ENCODE measurements around the gene INPP5K.
"Not testable (repeated sequence)": the region's sequence is repeated elsewhere in the genome, so short reads cannot be mapped to it uniquely, and the experiment has no call there.

INPP5K gene

DNA sequence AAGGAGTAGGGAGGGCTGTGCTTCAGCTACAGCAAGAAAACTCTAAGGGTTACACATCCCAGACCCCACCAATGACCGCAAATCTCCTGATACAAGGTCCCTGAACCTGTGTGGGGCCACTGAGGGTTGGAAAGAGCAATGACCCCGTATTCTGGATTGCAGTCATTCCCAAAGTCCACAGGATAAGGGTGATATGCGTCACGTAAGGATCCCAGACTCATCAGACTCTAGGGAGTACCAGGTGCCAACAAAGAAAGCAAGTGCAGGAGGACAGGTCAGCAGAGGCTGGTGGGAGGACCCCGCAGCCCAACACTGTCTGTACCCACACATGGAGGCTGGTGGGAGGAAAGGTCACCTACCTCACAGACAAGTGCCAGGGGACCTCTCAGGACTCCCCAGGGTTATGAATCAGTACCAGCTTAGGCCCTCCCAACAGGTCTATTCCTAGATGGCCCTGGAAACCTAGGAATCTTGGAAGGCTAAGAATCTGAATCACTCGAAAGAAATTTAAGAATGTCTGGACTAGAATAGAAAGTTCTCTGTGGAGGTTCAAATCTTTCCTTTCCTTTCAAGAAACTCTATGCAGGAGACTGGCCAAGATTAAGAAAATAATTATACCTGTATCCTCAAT lies 30.0 kb upstream of the INPP5K start:
- no peak for DNase-seq

DNA sequence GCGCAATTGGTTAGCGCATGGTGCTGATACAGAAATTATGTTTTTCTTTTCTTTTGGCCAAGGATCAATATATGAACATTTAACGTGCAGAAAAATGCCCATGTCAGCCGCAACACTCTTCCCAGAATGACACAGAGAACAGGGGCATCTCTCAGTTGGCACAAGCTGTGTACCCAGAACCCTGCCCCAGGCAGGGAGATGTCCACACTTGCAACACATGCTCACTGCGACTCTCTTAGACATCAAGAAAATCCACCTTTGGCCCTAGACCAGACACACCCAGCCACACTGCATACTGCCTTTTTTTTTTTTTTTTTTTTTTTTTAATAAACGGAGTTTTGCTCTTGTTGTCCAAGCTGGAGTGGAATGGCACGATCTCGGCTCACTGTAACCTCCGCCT lies 29.2 kb upstream of the INPP5K start:
- no peak for DNase-seq

DNA sequence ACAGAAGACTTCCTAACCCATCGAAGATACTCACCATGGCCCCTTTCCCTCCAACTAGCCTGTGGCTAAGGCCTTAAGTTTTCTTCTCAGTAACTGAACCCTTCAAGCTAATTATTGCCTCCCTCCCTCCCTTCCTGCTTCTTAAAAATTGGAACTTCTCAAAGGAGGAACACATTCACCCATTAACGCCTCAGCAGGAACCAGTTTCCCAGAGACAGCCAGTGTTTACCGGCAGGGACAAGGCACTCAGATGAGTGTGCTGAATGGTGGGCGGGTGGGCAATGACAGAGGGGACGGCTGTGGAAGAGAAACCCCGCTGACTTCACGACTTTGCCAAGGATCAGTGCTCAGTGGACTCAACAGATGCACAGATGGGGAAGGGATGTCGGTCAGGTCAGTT lies 25.9 kb upstream of the INPP5K start:
- DNase-seq, result no peak

DNA sequence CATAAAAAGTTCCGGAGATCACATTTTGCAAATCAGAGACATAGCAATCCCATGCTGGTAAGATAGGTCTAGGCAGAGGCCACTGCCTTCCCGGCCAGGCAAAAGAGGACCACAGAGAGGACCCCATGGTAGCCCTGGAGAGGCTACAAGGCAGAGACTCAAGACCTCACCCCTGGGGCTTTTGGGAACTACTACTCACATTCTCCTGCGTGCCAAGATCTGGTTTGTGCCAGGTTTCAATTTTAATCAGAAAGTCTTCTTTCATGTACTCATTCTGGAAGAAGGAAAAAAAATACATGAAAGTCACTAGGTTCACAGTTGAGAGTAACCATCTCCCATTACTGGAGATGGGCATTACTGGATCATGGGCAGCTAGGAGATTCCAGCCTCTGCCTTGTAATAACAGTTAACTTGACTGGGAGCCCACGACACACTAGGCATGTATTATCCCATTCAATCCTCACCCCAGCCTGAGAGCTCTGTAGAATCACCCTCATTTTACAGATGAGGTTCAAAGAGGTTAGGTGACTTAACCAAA lies 25.0 kb upstream of the INPP5K start:
- DNase-seq, result no peak

DNA sequence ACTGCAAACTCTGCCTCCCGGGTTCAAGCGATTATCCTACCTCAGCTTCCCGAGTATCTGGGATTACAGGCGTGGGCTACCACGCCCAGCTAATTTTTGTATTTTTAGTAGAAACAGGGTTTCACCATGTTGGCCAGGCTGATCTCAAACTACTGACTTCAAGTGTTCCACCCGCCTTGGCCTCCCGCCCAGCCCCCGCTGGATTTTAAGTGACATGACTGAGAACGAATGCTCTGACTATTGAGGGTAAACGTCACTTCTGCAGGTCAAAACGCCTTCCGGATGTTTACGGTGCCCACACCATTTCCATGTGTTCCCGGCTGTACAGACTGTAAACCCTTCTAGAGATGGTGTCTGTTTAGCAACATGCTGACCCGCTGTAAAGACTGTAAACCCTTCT lies 23.4 kb upstream of the INPP5K start:
- no peak for DNase-seq

DNA sequence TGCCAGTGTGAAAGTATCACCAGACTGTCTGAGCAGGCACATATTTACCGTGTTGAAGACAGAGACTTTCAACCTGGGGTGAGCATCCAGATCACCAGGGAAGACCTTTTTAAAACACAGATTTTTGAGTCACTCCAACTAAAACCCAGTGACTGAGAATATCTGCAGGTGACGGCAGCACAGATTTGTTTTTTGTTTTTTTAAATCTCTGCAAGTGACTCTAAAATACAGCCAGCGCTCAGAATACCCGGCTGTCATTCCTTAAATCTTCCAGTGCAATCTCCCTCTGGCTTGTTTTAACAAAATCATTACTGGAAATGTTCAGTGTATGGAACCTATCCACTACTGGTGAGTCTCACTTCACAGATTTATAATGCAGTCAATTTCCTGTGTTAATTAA lies 19.3 kb upstream of the INPP5K start:
- no peak for DNase-seq

DNA sequence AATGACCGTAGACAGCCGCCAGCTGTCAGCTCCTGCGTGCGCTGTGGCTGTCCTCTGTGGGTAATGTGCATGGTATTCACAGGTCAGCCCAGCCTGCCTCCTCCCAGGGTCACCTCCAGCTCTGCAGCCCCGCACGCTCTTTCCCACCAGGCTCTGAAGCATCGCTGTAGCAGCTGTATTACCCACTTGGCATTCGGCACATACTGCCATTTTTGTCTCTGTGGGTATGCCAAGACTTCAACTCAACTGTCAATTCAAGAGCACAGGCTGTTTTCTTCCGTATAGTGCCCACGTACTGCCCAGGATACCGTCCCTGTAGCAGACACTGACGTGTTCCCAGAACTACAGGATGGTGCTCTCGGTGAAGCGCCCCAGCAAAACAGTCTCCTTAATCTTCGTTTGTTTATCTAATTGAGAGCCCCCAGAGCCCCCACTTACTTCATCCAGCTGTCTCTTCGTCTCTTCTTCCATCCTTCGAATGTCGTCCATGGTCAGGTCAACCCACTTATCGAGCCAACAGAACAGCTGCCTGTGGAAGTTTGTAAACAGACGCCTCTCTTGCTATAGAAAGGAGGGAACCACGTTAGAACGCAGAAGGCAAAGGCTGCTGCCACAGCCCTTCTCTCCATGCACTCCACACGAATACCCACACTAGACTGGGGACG lies 17.4 kb upstream of the INPP5K start:
- no peak for DNase-seq

DNA sequence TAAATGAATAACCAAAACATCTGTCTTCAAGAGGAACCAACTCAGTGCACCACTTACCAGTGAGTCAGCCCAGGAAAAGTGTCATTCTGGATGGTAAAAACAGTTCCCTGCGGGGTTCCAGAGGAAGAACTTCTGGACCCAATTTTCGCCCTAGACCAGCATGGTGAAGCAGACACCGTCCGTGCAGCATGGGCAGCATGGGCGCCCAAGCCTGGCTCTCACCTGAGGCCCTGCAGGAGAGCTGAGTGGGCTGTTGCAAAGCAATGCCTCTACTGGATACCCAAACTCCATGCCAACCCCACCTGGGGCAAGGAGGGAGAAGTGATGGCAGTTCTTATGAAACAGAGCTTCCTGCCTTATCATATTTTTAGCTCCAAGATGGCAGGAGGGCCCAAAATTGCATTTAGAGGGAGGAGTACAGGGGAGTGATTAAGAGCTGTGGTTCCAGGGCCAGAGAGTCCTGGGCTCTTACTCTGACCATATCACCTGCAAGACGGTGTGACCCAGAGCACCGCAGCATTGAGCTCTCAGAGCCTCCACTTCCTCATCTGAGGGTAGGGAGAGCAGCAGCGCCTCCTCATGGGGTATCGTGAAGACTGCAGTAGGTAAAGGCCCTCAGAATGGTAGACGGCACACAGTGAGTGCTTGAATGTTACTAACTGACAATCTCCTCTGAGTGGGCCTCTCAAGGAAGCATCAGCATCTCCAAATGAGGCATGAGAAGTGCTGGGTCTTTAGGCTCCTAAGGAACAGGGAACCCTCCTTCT lies 16.6 kb upstream of the INPP5K start:
- peak; percentile 64 for DNase-seq

DNA sequence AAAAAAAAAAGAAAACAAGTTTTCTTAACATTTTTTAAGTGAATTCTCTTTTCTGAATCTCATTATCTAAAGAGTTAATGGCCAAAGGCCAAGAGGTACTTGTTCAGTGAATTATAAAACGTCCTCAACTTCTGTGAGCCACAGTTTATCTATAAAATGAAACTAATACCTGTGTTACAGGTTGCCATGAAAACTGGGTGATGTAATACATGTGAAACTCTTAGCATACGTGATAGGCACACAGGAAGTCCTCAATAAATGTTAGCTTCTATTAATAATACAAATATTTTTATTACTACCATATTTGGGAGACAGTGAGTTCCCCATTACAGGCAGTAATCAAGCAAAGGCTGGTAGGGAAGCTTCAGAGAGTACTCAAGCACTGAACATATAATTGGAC lies 13.5 kb upstream of the INPP5K start:
- DNase-seq, result no peak

DNA sequence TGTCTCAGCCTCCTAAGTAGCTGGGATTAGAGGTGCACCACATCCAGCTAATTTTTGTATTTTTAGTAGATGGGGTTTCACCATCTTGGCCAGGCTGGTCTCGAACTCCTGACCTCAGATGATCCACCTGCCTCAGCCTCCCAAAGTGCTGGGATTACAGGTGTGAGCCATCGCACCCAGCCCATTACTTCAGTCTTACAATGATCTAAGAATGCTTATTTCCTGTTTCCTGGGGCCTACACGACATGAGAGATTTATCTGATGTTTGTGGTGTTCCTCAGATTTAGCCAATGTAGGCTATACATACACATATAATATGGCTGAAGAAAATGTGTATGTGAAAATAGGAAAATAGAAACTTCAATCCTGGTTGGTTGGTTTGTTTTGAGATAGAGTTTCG lies 10.5 kb upstream of the INPP5K start:
- DNase-seq, result not testable (repeated sequence)

DNA sequence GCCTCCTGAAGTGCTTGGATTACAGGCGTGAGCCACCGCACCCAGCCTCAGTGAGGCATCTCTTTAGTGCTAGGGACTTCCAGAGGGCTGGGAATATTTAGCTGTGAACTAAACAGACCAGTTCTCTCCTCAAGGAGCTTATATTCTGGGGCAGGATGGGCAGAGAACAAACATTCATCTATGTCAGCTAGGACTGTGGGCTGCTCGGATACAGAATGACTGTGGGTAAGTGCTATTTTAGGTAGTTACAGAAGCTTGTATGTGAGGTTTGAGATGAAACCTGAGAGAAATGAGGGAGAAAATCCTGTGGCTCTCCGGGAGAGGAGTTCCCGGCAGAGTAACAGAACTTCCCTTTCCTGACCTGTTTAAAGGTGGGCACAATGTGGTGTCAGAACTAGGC lies 6.2 kb upstream of the INPP5K start:
- no peak for DNase-seq

DNA sequence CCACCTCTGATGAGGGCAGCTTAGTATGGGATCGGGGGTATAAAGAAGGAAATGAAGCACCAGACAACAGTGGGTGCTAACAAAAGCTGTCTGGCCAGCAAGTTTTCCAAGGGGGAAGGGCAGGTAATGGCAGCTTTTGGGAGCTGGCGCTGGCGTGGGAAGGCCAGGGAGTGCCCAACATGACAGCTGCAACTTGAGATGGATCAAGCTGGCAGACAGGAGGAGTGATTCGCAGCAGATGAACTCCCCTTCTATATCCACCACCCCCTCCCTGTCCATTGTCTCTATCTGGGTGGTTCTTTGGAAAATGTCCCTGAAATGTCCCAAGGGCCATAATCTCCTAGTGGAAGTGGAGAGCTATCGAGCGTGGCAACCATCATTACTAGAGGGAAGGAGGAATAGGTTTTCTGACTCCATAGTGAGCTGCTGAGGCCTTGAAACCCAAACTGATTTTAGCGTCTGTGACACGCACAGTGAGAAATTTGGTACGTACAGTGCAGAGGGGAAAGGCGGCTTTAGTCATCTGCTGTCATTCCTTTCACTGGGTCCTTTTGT lies 4.8 kb upstream of the INPP5K start:
- DNase-seq, result no peak

DNA sequence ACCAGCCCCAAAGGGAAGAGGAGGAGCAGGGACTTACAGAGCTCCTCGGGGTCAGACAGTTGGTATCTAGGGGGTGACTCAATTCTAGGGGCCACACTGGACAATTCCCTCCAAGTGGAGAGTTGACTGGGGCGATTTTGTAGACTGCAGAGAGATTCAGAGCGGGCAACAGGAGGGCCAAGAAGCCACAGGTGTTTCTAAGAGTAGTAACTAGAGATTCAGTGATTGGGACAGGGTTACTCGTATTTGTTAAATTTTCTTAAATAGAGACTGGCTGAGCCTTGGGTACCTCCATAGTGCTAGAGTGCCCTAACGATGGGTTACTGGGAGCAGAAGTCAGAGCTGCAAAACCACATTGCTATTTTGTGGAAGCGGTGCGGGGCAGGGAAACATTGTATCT lies 3.3 kb upstream of the INPP5K start:
- DNase-seq, result no peak

DNA sequence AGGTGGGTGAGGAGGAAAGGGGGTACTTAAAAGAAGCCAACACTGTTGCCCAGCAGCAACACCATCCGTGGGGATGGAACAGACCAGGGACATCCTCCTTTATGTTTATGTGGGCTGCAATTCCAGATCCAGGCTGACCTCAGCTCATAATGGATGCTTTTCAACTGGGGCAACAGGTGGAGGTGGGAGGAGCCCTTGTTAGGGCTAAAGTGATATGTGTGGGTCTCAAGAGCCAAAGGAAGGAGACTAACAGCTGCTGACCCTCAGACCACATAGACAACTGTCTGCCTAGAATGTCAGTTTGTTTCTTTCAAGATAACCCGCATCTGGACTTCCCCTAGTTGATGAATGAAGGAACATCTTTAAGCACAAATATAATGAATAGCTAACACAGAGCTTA lies 2.0 kb upstream of the INPP5K start:
- peak; percentile 35 for DNase-seq

DNA sequence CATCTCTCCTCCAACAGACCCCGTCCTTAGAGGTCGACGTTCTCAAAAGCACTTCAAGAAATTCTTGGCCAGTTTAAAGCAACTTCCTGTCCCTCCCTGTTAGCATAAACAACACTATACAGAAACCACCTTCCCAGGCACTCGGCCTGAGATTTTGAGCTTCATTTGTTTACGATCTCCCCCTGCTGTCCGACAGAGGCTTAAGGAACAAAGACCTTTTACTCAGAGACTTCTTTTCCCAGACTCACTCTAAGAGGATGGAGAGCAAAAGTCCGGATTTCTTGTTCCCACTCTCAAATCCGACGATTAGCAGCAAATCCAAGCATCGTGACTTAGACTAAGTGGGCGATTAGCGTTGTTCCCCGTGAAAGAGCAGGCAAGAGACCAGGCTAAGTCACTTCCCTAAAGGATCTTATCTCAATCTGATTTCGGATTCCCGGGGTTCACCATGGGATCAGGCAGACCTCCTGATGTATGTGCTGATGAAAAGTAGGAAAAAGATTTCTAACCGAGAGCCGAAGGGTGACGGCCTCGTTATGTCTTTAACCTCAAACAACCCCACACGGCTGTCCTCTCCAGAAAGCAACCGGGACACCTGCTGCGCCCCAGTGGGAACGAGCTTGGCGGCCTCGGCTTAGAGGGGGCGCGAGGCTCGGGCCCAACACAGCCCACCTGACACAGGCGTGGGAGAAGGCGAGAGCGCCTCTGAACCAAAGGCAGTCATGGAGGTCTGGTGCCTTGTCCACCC lies 598 bp downstream of the INPP5K start:
- DNase-seq, result peak; percentile 90

DNA sequence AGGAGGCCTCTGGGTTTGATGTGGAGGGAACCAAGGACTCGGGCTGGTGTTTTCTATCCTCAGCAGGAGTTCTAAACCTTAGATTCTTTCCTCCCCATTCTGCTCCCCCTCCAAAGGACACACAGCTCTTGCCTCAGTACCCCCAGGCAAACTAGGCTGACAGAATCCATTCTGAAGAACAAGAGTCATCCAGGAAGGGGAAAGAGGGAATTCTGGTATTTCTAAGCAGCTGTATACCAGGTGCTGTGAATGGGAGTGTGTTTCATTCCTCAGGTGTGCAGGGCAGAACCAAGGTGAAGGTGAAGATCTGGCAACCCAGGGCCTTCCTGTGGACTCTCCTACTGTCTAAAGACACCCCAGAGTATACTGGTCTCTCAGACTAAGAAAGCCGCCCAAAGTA lies 4.1 kb downstream of the INPP5K start:
- DNase-seq, result no peak

DNA sequence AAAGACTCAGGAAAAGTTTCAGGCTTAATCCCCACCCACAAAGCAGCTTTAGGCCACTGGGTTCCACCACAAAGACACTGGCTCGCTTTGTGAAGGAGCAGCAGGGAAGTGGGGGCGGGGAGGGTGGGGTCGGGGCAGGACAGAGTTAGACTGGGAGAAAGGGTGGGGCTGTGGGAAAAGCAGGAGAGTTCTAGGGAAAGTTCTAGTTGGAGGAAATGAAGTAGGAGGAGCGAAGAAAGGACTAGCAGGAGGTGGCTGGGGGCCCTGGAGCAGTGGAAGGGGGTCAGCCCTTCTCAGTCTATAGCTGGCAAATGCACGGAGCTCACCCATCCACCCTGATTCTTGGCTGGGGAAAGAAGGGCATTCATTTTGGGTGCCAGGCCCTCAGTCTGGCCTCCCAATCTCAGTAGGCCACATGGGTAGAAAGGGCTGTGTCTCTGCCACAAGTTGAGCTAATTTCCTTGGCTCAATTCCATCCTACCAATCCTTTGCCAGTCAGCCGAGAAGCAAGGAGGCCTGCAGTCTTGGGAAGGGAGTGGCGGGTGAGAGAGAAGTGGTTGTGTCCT lies 4.6 kb downstream of the INPP5K start:
- peak; percentile 29 for DNase-seq

DNA sequence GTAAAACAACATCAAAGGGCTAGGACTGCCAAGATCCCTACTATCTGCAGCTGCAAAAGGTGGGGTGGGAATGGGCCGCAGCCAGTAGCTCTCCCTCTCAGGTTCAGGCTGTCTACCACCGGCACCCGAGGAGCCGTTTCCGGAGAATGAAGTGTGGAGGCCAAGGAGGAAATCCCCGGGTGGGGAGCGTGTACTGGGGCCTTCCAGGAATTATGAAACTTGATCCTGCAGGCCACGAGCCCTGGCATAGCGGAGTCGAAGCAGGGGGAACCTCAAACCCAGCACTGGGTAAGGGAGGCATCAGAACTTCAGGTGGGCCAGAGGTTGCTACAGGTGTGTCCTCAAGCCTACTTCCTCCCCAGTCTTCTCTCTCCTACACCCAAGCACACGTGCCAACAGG lies 5.1 kb downstream of the INPP5K start:
- no peak for DNase-seq

DNA sequence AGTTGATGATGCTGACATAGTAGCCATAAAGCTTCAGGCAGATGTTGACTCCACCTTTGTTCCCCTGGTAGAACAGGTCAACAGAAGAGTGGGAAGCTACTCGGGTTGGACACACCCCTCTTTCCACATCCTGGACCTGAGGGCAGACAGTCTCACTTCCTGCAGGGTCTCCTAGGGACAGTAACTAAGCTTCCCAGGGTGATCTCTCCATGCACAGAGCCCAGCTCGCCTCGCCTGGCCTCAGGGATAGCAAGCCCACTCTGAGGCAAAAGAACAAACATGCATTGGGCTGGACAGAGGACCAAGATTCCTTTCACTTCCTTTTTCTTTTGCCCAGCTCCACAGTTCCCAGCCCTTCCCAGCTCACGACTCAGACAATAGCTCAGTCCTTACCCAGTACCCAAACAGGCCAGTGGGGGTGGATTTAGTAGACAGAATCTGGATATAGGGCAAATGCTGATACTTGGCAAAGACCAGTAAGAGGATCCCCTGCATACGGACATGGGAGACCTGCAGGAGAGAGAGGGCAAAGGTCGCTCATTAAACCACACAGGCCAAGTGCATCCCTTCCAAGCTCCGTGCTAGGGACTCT lies 7.0 kb downstream of the INPP5K start:
- DNase-seq, result no peak

DNA sequence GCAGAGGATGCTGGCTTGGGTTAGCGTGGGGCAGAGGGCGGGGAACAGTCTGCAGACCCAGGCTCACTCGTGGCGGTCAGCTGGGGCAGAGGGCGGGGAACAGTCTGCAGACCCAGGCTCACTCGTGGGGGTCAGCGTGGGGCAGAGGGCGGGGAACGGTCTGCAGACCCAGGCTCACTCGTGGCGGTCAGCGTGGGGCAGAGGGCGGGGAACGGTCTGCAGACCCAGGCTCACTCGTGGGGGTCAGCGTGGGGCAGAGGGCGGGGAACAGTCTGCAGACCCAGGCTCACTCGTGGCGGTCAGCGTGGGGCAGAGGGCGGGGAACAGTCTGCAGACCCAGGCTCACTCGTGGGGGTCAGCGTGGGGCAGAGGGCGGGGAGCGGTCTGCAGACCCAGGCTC lies 7.7 kb downstream of the INPP5K start:
- DNase-seq, result not testable (repeated sequence)

DNA sequence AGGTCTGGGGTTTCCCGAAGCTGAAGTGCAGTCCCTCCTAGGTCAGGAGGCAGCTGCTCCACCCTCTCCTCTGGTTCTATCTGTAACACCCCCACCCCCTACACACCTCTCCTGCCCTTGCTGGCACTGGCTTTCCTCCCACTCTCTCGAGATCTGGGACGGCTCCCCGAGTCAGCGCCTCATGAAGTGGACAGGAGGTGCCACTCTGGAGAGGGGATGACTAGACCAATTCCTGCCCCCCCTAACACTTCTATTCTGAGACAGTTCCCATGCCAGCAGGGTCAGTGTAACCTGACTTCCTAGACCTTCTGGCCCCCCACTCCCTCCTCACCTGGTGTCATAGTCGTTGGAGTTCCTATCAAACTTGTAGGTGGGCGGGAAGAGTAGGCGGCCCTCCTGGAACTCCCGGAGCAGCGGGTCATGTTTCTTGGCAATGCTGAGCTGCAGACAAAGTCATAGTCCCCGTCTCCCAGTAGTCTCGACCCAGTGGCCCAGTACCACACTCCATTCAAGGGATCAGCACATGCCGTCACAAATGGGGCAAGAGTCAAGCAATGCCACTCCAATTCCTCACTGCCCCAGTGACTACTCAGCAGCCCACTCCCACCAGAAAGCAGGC lies 9.7 kb downstream of the INPP5K start:
- DNase-seq, result no peak

DNA sequence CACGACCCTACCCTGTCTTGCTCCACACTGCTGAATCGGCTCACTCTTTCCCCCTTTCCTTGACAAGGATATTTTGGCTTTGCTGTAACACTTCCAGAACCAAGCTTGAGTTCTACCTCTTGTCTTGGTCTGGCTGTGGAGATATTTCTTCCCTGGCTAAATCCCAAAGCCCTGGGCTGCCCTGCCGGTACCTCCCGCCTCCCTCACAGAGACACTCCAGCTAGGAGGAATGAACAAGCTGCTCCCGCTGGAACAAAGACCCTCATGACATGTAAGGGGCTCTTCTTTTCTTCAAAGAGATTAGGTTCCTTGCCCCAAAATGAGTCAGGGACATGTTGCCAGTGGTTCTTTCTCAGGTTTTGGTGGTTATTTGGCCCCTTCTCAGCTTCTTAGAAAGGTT lies 10.8 kb downstream of the INPP5K start:
- no peak for DNase-seq

All from NCI-H82 (cell line).